Measurements from ENCODE around the gene RRP12.

Gene RRP12

GRCh38 chr10:97334370-97335175 lies 66.6 kb downstream of the RRP12 start, which contains the start of gene FRAT2:
Gene FRAT2, minus strand, starts transcription at chr10:97334729. Its CDS starts 157 bp downstream, at chr10:97334572.
- DNase-seq = peak; percentile 78

- DNase-seq = no peak
Observed at GRCh38 chr10:97333601-97334369, 67.4 kb downstream of the RRP12 start.

GRCh38 chr10:97333351-97333600 lies 67.9 kb downstream of the RRP12 start:
- no peak for DNase-seq

- DNase-seq = peak; percentile 57
Observed at GRCh38 chr10:97332591-97333350, 68.4 kb downstream of the RRP12 start.

- no peak for DNase-seq
Observed at GRCh38 chr10:97331153-97331703, 69.9 kb downstream of the RRP12 start.

GRCh38 chr10:97329766-97330165 lies 71.4 kb downstream of the RRP12 start:
- DNase-seq = no peak

GRCh38 chr10:97328646-97329453 lies 72.3 kb downstream of the RRP12 start:
- no peak for DNase-seq

- no peak for DNase-seq
Observed at GRCh38 chr10:97327348-97328294, 73.5 kb downstream of the RRP12 start.

- no peak for DNase-seq
Observed at GRCh38 chr10:97325754-97326153, 75.4 kb downstream of the RRP12 start.

- DNase-seq = no peak
Observed at GRCh38 chr10:97323501-97323900, 77.6 kb downstream of the RRP12 start.

- no peak for DNase-seq
Observed at GRCh38 chr10:97321804-97322190, 79.3 kb downstream of the RRP12 start.

GRCh38 chr10:97321032-97321803 lies 79.9 kb downstream of the RRP12 start:
- no peak for DNase-seq

- no peak for DNase-seq
Observed at GRCh38 chr10:97320480-97321031, 80.6 kb downstream of the RRP12 start.

GRCh38 chr10:97319671-97320479 lies 81.3 kb downstream of the RRP12 start:
- no peak for DNase-seq

- peak; percentile 75 for DNase-seq
Observed at GRCh38 chr10:97318772-97319651, 82.1 kb downstream of the RRP12 start, which contains the start of gene FRAT1. Gene FRAT1, plus strand, starts transcription at chr10:97319271. Its CDS starts 183 bp downstream, at chr10:97319454.

GRCh38 chr10:97314671-97315070 lies 86.5 kb downstream of the RRP12 start:
- no peak for DNase-seq

GRCh38 chr10:97312897-97313296 lies 88.2 kb downstream of the RRP12 start:
- DNase-seq = no peak

GRCh38 chr10:97311111-97311626 lies 90.0 kb downstream of the RRP12 start:
- DNase-seq = no peak
